SH-SY5Y (cell line): Measurements from ENCODE around the gene DCAF4.

Experiments
- GATA2 ChIP-seq: IDR thresholded peaks from 2 replicates; pipeline ENCODE4 v1.6.1; 2011; ENCODE audit warnings: mild to moderate bottlenecking, low read depth, low read length
- GATA3 ChIP-seq: IDR thresholded peaks from 2 replicates; pipeline ENCODE4 v1.6.1; 2011; ENCODE audit warnings: low read depth, mild to moderate bottlenecking, low read length, moderate library complexity

DNA sequence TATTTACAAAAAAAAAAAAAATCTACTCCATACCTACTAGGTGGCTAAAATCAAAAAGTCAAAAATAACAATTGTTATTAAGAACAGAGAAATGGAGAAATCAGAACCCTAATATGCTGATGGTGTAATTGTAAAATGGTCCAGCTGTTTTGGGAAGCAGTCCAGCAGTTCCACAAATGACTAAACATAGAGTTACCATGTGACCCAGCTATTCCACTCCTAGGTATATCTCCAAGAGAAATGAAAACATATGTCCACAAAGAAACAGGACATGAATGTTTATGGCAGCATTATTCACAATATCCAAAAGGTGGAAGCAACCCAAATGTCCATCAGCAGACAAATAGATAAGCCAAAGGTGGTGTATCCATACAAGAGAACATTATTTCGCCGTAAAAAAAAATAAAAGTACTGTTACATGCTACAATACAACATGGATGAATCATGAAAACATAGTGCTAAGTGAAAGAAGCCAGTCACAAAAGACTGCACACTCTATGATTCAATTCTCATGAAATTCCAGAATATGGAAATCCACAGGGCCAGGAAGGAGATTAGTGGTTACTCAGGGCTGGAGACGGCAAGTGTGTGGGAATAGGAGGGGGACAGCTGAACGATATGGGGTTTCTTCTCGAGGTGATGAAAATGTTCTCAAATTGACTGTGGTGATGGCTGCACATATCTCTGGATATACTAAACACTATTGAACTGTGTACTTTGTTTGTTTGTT is 23.3 kb upstream of the DCAF4 start:
- TF ChIP-seq GATA3 (no peak), GATA2 (no peak)
